Measurements from ENCODE around the gene GDF3. TPM values are rescaled to one million over a fixed set of nuclear protein-coding genes. Genes with fewer than 3 reads are reported as not detected.
"Not testable (repeated sequence)": the region's sequence is repeated elsewhere in the genome, so short reads cannot be mapped to it uniquely, and the experiment has no call there.

Gene GDF3
- not detected for total RNA-seq

DNA sequence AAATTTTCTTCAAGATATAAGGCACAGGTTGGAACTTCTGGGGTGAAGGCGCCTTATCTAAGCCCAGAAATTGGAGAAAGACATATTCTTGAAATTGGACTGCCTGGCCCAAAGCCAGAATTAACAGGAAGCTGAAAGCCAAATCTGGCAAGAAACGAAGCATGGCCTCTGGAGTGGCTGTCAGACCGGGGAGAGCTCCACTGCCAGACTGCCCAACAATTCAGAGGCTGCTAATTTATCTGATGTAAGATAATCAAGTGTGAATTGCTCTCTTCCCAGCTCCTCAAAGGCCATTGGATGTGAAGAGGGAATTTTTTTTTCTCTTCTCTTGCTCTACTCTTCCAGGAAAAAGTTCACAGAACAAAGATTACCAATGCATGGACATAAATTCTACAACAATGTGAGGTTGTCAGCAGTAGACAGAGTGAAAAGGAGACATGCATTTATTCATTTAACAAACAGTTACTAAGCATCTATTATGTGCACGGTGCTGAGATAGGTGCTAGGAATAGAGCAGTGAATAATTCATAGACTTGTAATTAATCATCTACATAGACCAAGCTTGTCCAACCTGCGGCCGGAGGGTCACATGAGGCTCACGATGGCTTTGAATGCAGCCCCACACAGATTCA is at the start of gene GDF3:
GDF3 (minus strand) TSS at position 210 of the 632 bp plus-strand sequence; CDS start at position 163, 47 bp downstream.
- no peaks in the 10 kb centered on the region for H3K9me3 ChIP-seq
- no peak within 1 kb of the TSS for H3K4me3 ChIP-seq
- H3K4me1 ChIP-seq: no peaks in the 10 kb centered on the region
- H3K27me3 ChIP-seq: no peaks in the 10 kb centered on the region
- TF ChIP-seq, protein P1, sequence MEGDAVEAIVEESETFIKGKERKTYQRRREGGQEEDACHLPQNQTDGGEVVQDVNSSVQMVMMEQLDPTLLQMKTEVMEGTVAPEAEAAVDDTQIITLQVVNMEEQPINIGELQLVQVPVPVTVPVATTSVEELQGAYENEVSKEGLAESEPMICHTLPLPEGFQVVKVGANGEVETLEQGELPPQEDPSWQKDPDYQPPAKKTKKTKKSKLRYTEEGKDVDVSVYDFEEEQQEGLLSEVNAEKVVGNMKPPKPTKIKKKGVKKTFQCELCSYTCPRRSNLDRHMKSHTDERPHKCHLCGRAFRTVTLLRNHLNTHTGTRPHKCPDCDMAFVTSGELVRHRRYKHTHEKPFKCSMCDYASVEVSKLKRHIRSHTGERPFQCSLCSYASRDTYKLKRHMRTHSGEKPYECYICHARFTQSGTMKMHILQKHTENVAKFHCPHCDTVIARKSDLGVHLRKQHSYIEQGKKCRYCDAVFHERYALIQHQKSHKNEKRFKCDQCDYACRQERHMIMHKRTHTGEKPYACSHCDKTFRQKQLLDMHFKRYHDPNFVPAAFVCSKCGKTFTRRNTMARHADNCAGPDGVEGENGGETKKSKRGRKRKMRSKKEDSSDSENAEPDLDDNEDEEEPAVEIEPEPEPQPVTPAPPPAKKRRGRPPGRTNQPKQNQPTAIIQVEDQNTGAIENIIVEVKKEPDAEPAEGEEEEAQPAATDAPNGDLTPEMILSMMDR (IDR thresholded peaks at IDR 0.05): no peak
- TF ChIP-seq POLR2A (IDR thresholded peaks at IDR 0.05) (no peak), POLR2AphosphoS5 (IDR thresholded peaks at IDR 0.05) (no peak), EP300 (IDR thresholded peaks at IDR 0.05) (no peak)
- WGBS: 45% methylated on average over 7 of the region's 7 CpGs
- H3K27ac ChIP-seq: no peak within 1 kb of the TSS
- H3K36me3 ChIP-seq: no peaks in the 10 kb centered on the region
- DNase-seq (ENCODE audit: low spot score in 2 of 2): no peak

DNA sequence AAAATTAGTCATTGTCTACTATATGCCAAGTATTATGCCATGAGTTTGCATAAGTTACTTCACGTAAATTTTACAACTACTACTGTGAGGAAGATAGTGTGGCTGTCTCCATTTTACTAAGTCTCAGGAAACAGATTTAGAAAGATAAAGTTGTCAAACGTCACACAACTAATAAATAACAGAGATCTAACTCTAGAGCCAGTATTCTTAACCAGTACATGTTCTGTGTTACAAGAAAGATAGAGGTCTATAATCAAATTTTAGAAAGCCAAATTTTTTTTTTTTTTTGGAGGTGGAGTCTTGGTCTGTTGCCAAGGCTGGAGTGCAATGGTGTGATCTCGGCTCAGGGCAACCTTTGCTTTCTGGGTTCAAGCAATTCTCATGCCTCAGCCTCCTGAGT is 37.4 kb upstream of the GDF3 start:
- Histone ChIP-seq H3K9me3 (no peaks in the 10 kb centered on the region), H3K27me3 (no peaks in the 10 kb centered on the region), H3K4me1 (no peaks in the 10 kb centered on the region), H3K27ac (no peak overlapping the region), H3K36me3 (no peaks in the 10 kb centered on the region), H3K4me3 (no peak overlapping the region)
- no peak for DNase-seq (ENCODE audit: low spot score in 2 of 2)
- 37% methylated on average over 3 of the region's 3 CpGs for WGBS
- TF ChIP-seq, protein P1 (IDR thresholded peaks at IDR 0.05): no peak
- TF ChIP-seq POLR2AphosphoS5 (IDR thresholded peaks at IDR 0.05) (no peak), EP300 (IDR thresholded peaks at IDR 0.05) (no peak), POLR2A (IDR thresholded peaks at IDR 0.05) (no peak)

DNA sequence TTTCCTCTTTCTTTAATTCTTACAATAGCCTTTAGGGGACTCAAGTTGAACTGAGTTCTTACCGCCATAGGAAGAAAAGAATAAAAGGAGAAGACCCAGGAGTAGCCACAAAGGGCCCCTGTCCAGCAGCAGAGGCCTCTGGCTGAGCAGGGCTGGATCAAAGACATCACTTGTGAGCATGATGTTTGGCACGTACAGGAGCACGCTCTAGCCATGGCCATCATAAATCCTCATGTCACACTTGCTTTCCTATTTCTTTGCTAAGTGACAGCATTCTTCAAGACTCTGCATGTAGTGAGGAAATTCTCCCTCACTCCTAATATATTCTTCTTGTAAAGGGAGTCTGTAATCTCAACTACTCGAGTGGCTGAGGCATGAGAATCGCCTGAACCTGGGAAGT is 35.9 kb upstream of the GDF3 start:
- no peak for DNase-seq (ENCODE audit: low spot score in 2 of 2)
- WGBS: 29% methylated on average over 5 of the region's 5 CpGs
- no peak overlapping the region for H3K4me3 ChIP-seq
- H3K9me3 ChIP-seq: no peaks in the 10 kb centered on the region
- H3K27ac ChIP-seq: no peak overlapping the region
- H3K27me3 ChIP-seq: no peaks in the 10 kb centered on the region
- no peak for TF ChIP-seq POLR2A (IDR thresholded peaks at IDR 0.05)
- TF ChIP-seq, protein P1 (IDR thresholded peaks at IDR 0.05): no peak
- no peak for TF ChIP-seq POLR2AphosphoS5 (IDR thresholded peaks at IDR 0.05)
- no peak for TF ChIP-seq EP300 (IDR thresholded peaks at IDR 0.05)
- no peaks in the 10 kb centered on the region for H3K36me3 ChIP-seq
- H3K4me1 ChIP-seq: no peaks in the 10 kb centered on the region

DNA sequence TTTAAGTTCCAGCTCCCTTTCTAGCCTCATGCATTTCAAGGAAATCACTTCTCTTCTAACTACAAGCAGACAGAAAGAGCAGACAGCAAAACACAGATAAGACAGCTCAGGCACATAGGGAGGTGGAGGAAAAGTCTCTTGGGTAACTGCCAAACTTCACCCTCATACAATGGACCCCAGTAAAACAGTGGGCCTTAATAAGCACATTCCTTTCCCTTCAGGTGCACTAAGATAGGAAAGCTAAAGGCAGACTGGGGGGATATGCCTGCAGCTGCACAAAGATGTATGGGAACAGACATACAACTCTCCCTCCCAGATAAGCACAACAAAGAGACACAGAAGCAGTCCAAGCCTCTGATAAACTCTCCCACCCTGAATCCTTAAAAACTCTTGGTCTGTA is 35.4 kb upstream of the GDF3 start:
- H3K9me3 ChIP-seq; H3K36me3 ChIP-seq; DNase-seq (ENCODE audit: low spot score in 2 of 2); H3K27me3 ChIP-seq; H3K4me3 ChIP-seq; H3K4me1 ChIP-seq; H3K27ac ChIP-seq: not testable (repeated sequence)

DNA sequence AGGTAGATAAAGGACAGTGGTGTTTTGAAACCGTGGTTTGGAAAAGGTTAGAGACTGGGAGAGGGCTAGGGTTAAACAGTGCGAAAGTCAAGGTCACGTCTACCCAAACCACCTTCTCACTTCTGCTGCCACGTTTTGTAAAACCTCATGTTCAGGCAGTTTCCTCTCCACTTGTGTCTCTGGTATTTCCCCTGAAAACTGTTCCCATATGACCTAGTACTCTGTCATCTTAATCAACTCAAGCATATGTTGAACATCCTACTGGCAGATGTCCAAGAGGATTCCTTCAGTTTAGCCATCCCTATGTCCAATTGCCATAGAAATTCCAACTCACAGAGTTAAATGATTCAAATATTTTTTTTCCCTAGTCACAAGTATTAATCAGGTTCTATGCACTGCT is 34.2 kb upstream of the GDF3 start:
- no peak overlapping the region for H3K4me3 ChIP-seq
- H3K27me3 ChIP-seq: no peaks in the 10 kb centered on the region
- H3K4me1 ChIP-seq: no peaks in the 10 kb centered on the region
- no peak overlapping the region for H3K27ac ChIP-seq
- no peak for DNase-seq (ENCODE audit: low spot score in 2 of 2)
- no peaks in the 10 kb centered on the region for H3K36me3 ChIP-seq
- no peaks in the 10 kb centered on the region for H3K9me3 ChIP-seq
- WGBS: 33% methylated on average over 4 of the region's 4 CpGs
- TF ChIP-seq POLR2A (IDR thresholded peaks at IDR 0.05): no peak
- TF ChIP-seq, protein P1 (IDR thresholded peaks at IDR 0.05): no peak
- no peak for TF ChIP-seq EP300 (IDR thresholded peaks at IDR 0.05)
- no peak for TF ChIP-seq POLR2AphosphoS5 (IDR thresholded peaks at IDR 0.05)

DNA sequence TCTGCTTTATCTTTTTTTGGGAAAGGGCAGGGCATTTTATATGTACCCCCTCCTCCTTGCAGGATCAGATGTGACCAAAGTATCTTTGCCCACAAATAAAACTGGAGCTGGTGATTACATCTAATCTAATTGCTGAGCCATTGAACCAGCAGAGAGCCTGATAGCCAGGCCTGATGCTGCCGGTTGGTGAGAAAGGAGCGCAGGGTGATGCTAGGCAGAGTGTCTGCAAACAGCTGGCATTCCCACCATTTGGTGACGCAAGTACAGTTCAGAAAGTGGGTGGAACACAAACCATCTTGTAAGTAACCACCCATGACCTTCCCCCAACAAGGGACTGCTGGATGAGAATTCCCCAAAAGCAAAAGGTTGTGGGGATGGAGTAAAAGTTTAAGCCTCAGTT is 28.4 kb upstream of the GDF3 start:
- 59% methylated on average over 3 of the region's 3 CpGs for WGBS

More for the DNA sequence above, 28.4 kb upstream of the GDF3 start:
- DNase-seq (ENCODE audit: low spot score in 2 of 2): no peak
- H3K4me1 ChIP-seq: no peaks in the 10 kb centered on the region
- no peaks in the 10 kb centered on the region for H3K36me3 ChIP-seq
- no peaks in the 10 kb centered on the region for H3K9me3 ChIP-seq
- TF ChIP-seq, protein P1 (IDR thresholded peaks at IDR 0.05): no peak
- TF ChIP-seq POLR2AphosphoS5 (IDR thresholded peaks at IDR 0.05) (no peak), POLR2A (IDR thresholded peaks at IDR 0.05) (no peak), EP300 (IDR thresholded peaks at IDR 0.05) (no peak)
- H3K27me3 ChIP-seq: no peaks in the 10 kb centered on the region
- no peak overlapping the region for H3K4me3 ChIP-seq
- H3K27ac ChIP-seq: no peak overlapping the region
